Psoas muscle (tissue), 7 donors: ENCODE measurements around the gene NOG. TPM values are rescaled to one million over a fixed set of nuclear protein-coding genes. Genes with fewer than 3 reads are reported as not detected.

Experiments
- polyA plus RNA-seq, 3 donors: library from polyadenylated mRNA; stranded (reverse); fragments of 200-250 nt; gene quantifications; one replicate each; pipeline ENCODE4 v1.2.3, GENCODE V29; 2013
- total RNA-seq, 4 donors: library from RNA; stranded (reverse); fragmentation: NEBNext Ultra II Directional in 2 of 4; extraction: Animal tissue kit (Norgen Biotek cat#: 25700) in 2 of 4; gene quantifications; one replicate each; pipeline versions ENCODE4 v1.2.1 to v1.2.4, GENCODE V29; 2021 to 2023
- donor health status: healthy with polysubstance abuse.
- donor health status: DM: no; HTN: no; CAD: no; lungs with moderate emphysema.
- donor health status: Bipolar disorder and iron deficiency.
- donor health status: healthy.
- donor health status: DM: no; HTN: no; CAD: no.
- donor health status: DM: no; HTN: no; CAD: no.
- donor health status: DM: yes; HTN: yes; CAD: no.

The NOG gene
- total and polyA plus RNA-seq, 7 donors: 0.60 to 8.5 (median 2.7) TPM

Other genes with a start within 250 kb of the NOG start
- 1 to 10 TPM in 1 of 4 donors, under 1 TPM in 3; 0.20 to 1.1 (median 0.35) TPM for gene C17orf67, start 240.2 kb downstream of the NOG start, total RNA-seq
- gene C17orf67, start 240.2 kb downstream of the NOG start, polyA plus RNA-seq: under 1 TPM in 2 of 3 donors, not detected in 1; 0.14 to 0.16 TPM
- gene DGKE, start 240.5 kb downstream of the NOG start, total RNA-seq: 1 to 10 TPM in 3 of 4 donors, under 1 TPM in 1; 0.76 to 3.2 (median 1.4) TPM
- under 1 TPM; 0.38 to 0.53 (median 0.52) TPM for gene DGKE, start 240.5 kb downstream of the NOG start, polyA plus RNA-seq